ENCODE results near the gene HSPA12A. TPM values are rescaled to one million over a fixed set of nuclear protein-coding genes. Genes with fewer than 3 reads are reported as not detected.

Gene HSPA12A
- total RNA-seq, 1 donor from 2014 or later = 5.1 TPM

DNA sequence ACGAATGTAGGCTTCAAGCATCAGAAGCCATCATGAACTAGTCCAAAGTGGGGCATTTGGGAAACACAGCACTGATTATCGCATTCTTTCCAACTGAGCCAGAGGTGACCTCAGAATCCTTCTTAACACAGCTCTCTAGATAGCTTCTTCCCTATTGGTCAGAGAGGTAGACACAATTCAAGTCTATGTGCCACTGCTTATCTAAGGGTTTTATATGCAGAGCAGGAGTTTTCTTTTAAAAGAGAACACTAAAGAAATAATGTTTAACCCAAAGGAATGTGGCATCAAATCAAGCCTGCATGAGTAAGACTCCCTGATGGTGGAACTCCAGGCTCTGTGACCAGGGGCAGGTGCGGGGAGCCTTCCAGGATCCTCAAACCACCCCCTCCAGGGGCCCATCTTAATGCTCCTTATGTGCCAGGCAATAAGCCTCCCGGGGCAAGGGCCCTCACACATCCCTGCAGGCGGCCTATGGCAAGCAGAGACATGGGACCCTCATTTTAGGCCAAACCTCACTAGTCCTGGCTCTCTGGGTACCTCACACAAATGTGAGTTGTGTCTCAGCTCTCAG lies 13.8 kb downstream of the HSPA12A start:
- CTCF ChIA-PET = no interaction called here
- intact Hi-C loops (cut with micrococcal nuclease) = no loop called here
- Mint-ChIP-seq H3K4me1 (no peaks in the 10 kb centered on the region), H3K27me3 (peaks cover 11% of the 10 kb centered on the region), H3K4me3 (no peak overlapping the region), H3K36me3 (ENCODE audit: low read depth) (no peaks in the 10 kb centered on the region), H3K27ac (no peak overlapping the region), H3K9me3 (no peaks in the 10 kb centered on the region)
- no peak for DNase-seq
- no peak for TF ChIP-seq CTCF (IDR thresholded peaks at IDR 0.05)
- POLR2A ChIA-PET = no interaction called here
- no peak for ATAC-seq (ENCODE audit: low read depth)

DNA sequence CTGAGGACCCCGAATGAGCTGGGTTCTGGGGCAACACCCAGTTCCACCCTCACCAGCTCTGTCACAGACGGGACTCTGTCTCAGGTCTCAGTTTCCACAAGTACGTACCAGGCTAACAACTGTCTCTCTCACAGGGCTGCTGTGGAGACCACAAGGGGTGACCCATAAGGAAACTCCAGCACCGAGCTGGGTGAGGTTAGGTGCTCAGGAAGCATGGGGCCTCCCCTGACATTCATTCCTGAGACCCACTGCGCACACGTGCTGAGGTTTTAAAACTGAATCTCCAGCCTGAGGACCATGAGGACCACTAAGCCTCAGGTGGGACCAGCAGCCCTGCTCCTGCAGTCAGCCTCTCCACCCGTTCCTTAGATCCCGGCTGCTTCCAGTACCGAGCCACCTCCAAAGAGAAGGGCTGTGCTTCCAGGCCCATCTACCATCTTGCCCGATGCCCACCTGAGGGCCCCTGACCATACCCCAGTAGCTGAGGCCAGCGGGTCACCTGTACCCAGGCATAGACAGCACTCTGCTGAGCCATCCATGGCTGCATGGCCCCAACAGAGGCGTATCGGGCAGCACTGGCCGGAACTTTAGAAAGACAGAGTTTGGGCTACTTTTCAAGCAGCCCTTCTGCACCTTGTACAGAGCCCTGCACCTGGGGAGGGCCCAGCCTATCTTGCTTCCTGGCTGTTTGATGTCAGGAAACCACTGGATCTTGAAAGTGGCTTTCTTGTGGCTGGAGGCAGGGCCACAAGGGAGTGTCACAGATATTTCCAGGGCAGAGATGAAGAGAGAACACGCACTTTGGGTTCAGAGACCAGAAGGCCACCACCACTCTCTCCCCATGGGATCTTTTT lies 18.7 kb downstream of the HSPA12A start:
- H3K4me1 Mint-ChIP-seq = no peaks in the 10 kb centered on the region

GRCh38 chr10:116722736-116723427 lies 19.5 kb downstream of the HSPA12A start:
- no peak for TF ChIP-seq CTCF (IDR thresholded peaks at IDR 0.05)
- H3K27ac Mint-ChIP-seq = no peak overlapping the region
- intact Hi-C loops (cut with micrococcal nuclease) = no loop called here
- no peaks in the 10 kb centered on the region for H3K4me1 Mint-ChIP-seq
- no peak overlapping the region for H3K4me3 Mint-ChIP-seq
- ChIA-PET POLR2A (no interaction called here), CTCF (no interaction called here)
- no peaks in the 10 kb centered on the region for H3K27me3 Mint-ChIP-seq
- DNase-seq (no peak), ATAC-seq (ENCODE audit: low read depth) (no peak)
- no peaks in the 10 kb centered on the region for H3K9me3 Mint-ChIP-seq
- no peaks in the 10 kb centered on the region for H3K36me3 Mint-ChIP-seq (ENCODE audit: low read depth)

More for the DNA sequence above, 18.7 kb downstream of the HSPA12A start:
- DNase-seq (no peak), ATAC-seq (ENCODE audit: low read depth) (no peak)
- no peaks in the 10 kb centered on the region for H3K9me3 Mint-ChIP-seq
- CTCF ChIA-PET = no interaction called here
- intact Hi-C loops (cut with micrococcal nuclease) = no loop called here
- TF ChIP-seq CTCF (IDR thresholded peaks at IDR 0.05) = no peak
- H3K36me3 Mint-ChIP-seq (ENCODE audit: low read depth) = no peaks in the 10 kb centered on the region
- H3K27me3 Mint-ChIP-seq = peaks cover 2% of the 10 kb centered on the region
- POLR2A ChIA-PET = no interaction called here
- no peak overlapping the region for H3K27ac Mint-ChIP-seq
- no peak overlapping the region for H3K4me3 Mint-ChIP-seq

GRCh38 chr10:116721547-116722392 lies 20.6 kb downstream of the HSPA12A start:
- CTCF ChIA-PET = no interaction called here
- TF ChIP-seq CTCF (IDR thresholded peaks at IDR 0.05) = no peak
- no peaks in the 10 kb centered on the region for H3K9me3 Mint-ChIP-seq
- POLR2A ChIA-PET = no interaction called here
- ATAC-seq (ENCODE audit: low read depth) = no peak
- no peaks in the 10 kb centered on the region for H3K27me3 Mint-ChIP-seq
- no peaks in the 10 kb centered on the region for H3K36me3 Mint-ChIP-seq (ENCODE audit: low read depth)
- no peak for DNase-seq
- H3K4me1 Mint-ChIP-seq = no peaks in the 10 kb centered on the region
- intact Hi-C loops (cut with micrococcal nuclease) = no loop called here
- no peak overlapping the region for H3K27ac Mint-ChIP-seq
- no peak overlapping the region for H3K4me3 Mint-ChIP-seq
